Measurements from ENCODE around the gene TMPRSS11F. TPM values are rescaled to one million over a fixed set of nuclear protein-coding genes. Genes with fewer than 3 reads are reported as not detected.

Gene TMPRSS11F
- total and polyA plus RNA-seq, 4 donors = not detected

- WGBS, 2 donors = 83% methylated on average over 8 of the region's 8 CpGs
- intact Hi-C loops (cut with DNase I) = no loop called here
These were observed 67.2 kb downstream of the TMPRSS11F start for GRCh38 chr4:68062501-68062900.

GRCh38 chr4:68038272-68038671 is 91.4 kb downstream of the TMPRSS11F start:
- WGBS, 2 donors = 94 to 95% methylated on average over 28 of the region's 28 CpGs
- no peak for DNase-seq

More at GRCh38 chr4:68062501-68062900, 67.2 kb downstream of the TMPRSS11F start:
- no peak overlapping the region for H3K27ac ChIP-seq (ENCODE audit: low read depth in 1 of 2, low read length in 2 of 2)
- H3K9me3 ChIP-seq (ENCODE audit: control insufficient read depth, low read length) = no peaks in the 10 kb centered on the region
- ATAC-seq (ENCODE audit: low FRiP score) = no peak
- no peaks in the 10 kb centered on the region for H3K4me1 ChIP-seq (ENCODE audit: control insufficient read depth in 1 of 2, insufficient read depth in 2 of 2, low read length in 2 of 2)
- DNase-seq = no peak
- no peaks in the 10 kb centered on the region for H3K36me3 ChIP-seq (ENCODE audit: control insufficient read depth in 1 of 2, insufficient read depth in 2 of 2, low read length in 1 of 2)
- no peak overlapping the region for H3K4me3 ChIP-seq (ENCODE audit: low read length in 2 of 2)
- H3K27me3 ChIP-seq (ENCODE audit: control insufficient read depth in 1 of 2, insufficient read depth in 2 of 2, low read length in 1 of 2) = no peaks in the 10 kb centered on the region

DNA sequence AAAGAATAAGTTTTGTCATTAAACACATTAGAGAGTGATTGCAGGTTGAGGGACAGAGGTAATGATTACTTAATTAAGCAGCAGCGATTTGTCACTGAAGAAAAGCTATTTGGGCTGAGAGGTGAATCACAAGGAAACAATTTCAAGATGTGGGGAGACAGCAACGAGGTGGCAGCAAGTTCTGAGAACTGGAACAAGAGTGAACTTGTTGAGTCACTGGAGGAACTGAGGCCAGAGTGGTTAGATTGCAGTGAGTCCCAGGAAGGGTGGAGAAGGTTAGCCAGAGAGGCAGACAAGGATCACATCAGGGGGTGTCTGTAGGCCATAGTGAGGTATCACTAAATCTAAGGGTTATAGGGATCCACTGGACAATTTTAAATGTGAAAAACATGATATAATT is 108.5 kb downstream of the TMPRSS11F start:
- Histone ChIP-seq H3K27me3 (ENCODE audit: control insufficient read depth in 1 of 2, insufficient read depth in 2 of 2, low read length in 1 of 2) (no peaks in the 10 kb centered on the region), H3K4me3 (ENCODE audit: low read length in 2 of 2) (no peak overlapping the region), H3K27ac (ENCODE audit: low read depth in 1 of 2, low read length in 2 of 2) (no peak overlapping the region), H3K36me3 (ENCODE audit: control insufficient read depth in 1 of 2, insufficient read depth in 2 of 2, low read length in 1 of 2) (no peaks in the 10 kb centered on the region), H3K9me3 (ENCODE audit: control insufficient read depth, low read length) (peaks cover 1% of the 10 kb centered on the region), H3K4me1 (ENCODE audit: control insufficient read depth in 1 of 2, insufficient read depth in 2 of 2, low read length in 2 of 2) (no peaks in the 10 kb centered on the region)
- DNase-seq = no peak
- ATAC-seq (ENCODE audit: low FRiP score) = no peak
- 62 to 76% methylated on average over 2 of the region's 2 CpGs for WGBS, 2 donors
- intact Hi-C loops (cut with DNase I) = no loop called here

More at GRCh38 chr4:68038272-68038671, 91.4 kb downstream of the TMPRSS11F start:
- Histone ChIP-seq H3K27ac (ENCODE audit: low read depth in 1 of 2, low read length in 2 of 2) (no peak overlapping the region), H3K36me3 (ENCODE audit: control insufficient read depth in 1 of 2, insufficient read depth in 2 of 2, low read length in 1 of 2) (no peaks in the 10 kb centered on the region), H3K9me3 (ENCODE audit: control insufficient read depth, low read length) (no peaks in the 10 kb centered on the region), H3K4me3 (ENCODE audit: low read length in 2 of 2) (no peak overlapping the region), H3K4me1 (ENCODE audit: control insufficient read depth in 1 of 2, insufficient read depth in 2 of 2, low read length in 2 of 2) (no peaks in the 10 kb centered on the region), H3K27me3 (ENCODE audit: control insufficient read depth in 1 of 2, insufficient read depth in 2 of 2, low read length in 1 of 2) (no peaks in the 10 kb centered on the region)
- ATAC-seq (ENCODE audit: low FRiP score) = no peak
- intact Hi-C loops (cut with DNase I) = no loop called here

GRCh38 chr4:68011684-68012083 is 118.0 kb downstream of the TMPRSS11F start:
- H3K27ac ChIP-seq (ENCODE audit: low read depth in 1 of 2, low read length in 2 of 2) = no peak overlapping the region
- no peak for ATAC-seq (ENCODE audit: low FRiP score)
- intact Hi-C loops (cut with DNase I) = no loop called here

More at GRCh38 chr4:68011684-68012083, 118.0 kb downstream of the TMPRSS11F start:
- no peak for DNase-seq
- H3K36me3 ChIP-seq (ENCODE audit: control insufficient read depth in 1 of 2, insufficient read depth in 2 of 2, low read length in 1 of 2) = no peaks in the 10 kb centered on the region
- H3K9me3 ChIP-seq (ENCODE audit: control insufficient read depth, low read length) = no peaks in the 10 kb centered on the region
- H3K27me3 ChIP-seq (ENCODE audit: control insufficient read depth in 1 of 2, insufficient read depth in 2 of 2, low read length in 1 of 2) = no peaks in the 10 kb centered on the region
- no peak overlapping the region for H3K4me3 ChIP-seq (ENCODE audit: low read length in 2 of 2)
- H3K4me1 ChIP-seq (ENCODE audit: control insufficient read depth in 1 of 2, insufficient read depth in 2 of 2, low read length in 2 of 2) = no peaks in the 10 kb centered on the region

Other genes with a start within 250 kb of the TMPRSS11F start
- gene TMPRSS11D, start 245.9 kb downstream of the TMPRSS11F start, total RNA-seq = not detected
- 1 to 10 TPM in 1 of 2 donors, under 1 TPM in 1; 0.13 to 2.5 TPM for gene TMPRSS11D, start 245.9 kb downstream of the TMPRSS11F start, polyA plus RNA-seq
- gene TMPRSS11A, start 166.4 kb downstream of the TMPRSS11F start, total RNA-seq = not detected
- gene TMPRSS11A, start 166.4 kb downstream of the TMPRSS11F start, polyA plus RNA-seq = under 1 TPM in 1 of 2 donors, not detected in 1; 0.08 TPM
- not detected for gene TMPRSS11B, start 115.8 kb upstream of the TMPRSS11F start, total RNA-seq
- 1 to 10 TPM in 1 of 2 donors, under 1 TPM in 1; 0.31 to 1.0 TPM for gene TMPRSS11B, start 115.8 kb upstream of the TMPRSS11F start, polyA plus RNA-seq
- gene YTHDC1, start 220.2 kb upstream of the TMPRSS11F start, total RNA-seq = 100 to 1,000 TPM in 1 of 2 donors, 10 to 100 TPM in 1; 91.4 to 103 TPM
- gene YTHDC1, start 220.2 kb upstream of the TMPRSS11F start, polyA plus RNA-seq = 10 to 100 TPM; 37.8 to 42.2 TPM

Measured in aorta (tissue), 5 donors.